A549 (cell line): ENCODE results near the gene FAM3C.

ENCODE experiments used
- CBX8 ChIP-seq: fragments of 200-600 bp; sonication (generic); IDR thresholded peaks from 2 replicates; pipeline ENCODE4 v1.6.1; 2016
- CHD2 ChIP-seq: fragments of 150-350 bp; IDR thresholded peaks from 2 replicates; pipeline ENCODE4 v1.6.1; 2014; ENCODE audit warnings: low read length; ENCODE audit not compliant: partially characterized antibody
- CHD4 ChIP-seq: fragments of 200-600 bp; sonication (generic); IDR thresholded peaks from 2 replicates; pipeline ENCODE4 v1.6.1; 2016; ENCODE audit warnings: antibody characterized with exemption, mild to moderate bottlenecking, borderline replicate concordance
- EHMT2 ChIP-seq: fragments of 200-600 bp; sonication (generic); IDR thresholded peaks from 2 replicates; pipeline ENCODE4 v1.6.1; 2016; ENCODE audit warnings: antibody characterized with exemption, low read depth, mild to moderate bottlenecking, moderate library complexity
- EP300 ChIP-seq, 2 experiments: fragments of >200 bp; sonication (Bioruptor Twin); formaldehyde crosslinking; IDR thresholded peaks; 2 replicates in 1 of 2; 3 replicates in 1 of 2; pipeline ENCODE4 v1.6.1; 2016 to 2017
- ESRRA ChIP-seq: fragments of 150-350 bp; IDR thresholded peaks from 2 replicates; pipeline ENCODE4 v1.6.1; 2014; ENCODE audit warnings: mild to moderate bottlenecking, low read length, borderline replicate concordance
- NR3C1 ChIP-seq: fragments of >200 bp; sonication (Bioruptor Twin); formaldehyde crosslinking; IDR thresholded peaks from 3 replicates; pipeline ENCODE4 v1.6.1; 2017
- POLR2A ChIP-seq: IDR thresholded peaks from 2 replicates; pipeline ENCODE4 v1.6.1; 2012; ENCODE audit warnings: mild to moderate bottlenecking, low read length
- RAD21 ChIP-seq, 2 experiments: fragments of >200 bp in 1 of 2; sonication (Bioruptor Twin) in 1 of 2; formaldehyde crosslinking in 1 of 2; IDR thresholded peaks in 1 of 2; conservative IDR thresholded peaks in 1 of 2; 2 replicates in 1 of 2; 3 replicates in 1 of 2; pipeline ENCODE4 v1.6.1; 2012 to 2018; ENCODE audit warnings: inconsistent platforms in 1 of 2
- SMC3 ChIP-seq: fragments of >200 bp; sonication (Bioruptor Twin); formaldehyde crosslinking; IDR thresholded peaks from 3 replicates; pipeline ENCODE4 v1.6.1; 2018; ENCODE audit warnings: inconsistent platforms
- SREBF2 ChIP-seq: fragments of 450-650 bp; IDR thresholded peaks from 2 replicates; pipeline ENCODE4 v1.6.1; 2014; ENCODE audit warnings: mild to moderate bottlenecking, moderate library complexity
- TF ChIP-seq, protein P1 (sequence below): fragments of >200 bp; sonication (Bioruptor Twin); formaldehyde crosslinking; IDR thresholded peaks from 3 replicates; pipeline ENCODE4 v1.5.1; 2016
- TF ChIP-seq, protein P2 (sequence below): fragments of 200-600 bp; sonication (generic); IDR thresholded peaks from 2 replicates; pipeline ENCODE4 v1.6.1; 2016; ENCODE audit warnings: antibody characterized with exemption, mild to moderate bottlenecking, moderate library complexity

DNA sequence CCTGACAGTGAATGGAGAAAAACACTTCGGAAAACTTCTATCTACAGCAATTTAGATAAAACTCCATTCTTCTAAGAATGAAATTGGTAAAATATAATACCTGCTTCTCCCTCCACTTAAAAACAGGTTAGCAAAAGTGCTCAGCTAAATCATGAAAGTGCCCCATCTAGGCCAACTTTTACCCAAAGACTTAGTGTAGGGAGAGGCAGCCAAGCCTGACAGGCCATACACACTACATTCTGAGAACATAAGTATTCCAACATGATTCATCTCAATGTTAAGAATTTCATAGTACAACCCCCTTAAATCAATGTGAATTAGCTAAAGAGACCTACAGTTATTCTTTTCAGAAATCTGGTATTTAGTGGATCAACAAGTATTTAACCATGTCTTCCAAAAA, 7.2 kb downstream of the FAM3C start:
- TF ChIP-seq, protein P1, sequence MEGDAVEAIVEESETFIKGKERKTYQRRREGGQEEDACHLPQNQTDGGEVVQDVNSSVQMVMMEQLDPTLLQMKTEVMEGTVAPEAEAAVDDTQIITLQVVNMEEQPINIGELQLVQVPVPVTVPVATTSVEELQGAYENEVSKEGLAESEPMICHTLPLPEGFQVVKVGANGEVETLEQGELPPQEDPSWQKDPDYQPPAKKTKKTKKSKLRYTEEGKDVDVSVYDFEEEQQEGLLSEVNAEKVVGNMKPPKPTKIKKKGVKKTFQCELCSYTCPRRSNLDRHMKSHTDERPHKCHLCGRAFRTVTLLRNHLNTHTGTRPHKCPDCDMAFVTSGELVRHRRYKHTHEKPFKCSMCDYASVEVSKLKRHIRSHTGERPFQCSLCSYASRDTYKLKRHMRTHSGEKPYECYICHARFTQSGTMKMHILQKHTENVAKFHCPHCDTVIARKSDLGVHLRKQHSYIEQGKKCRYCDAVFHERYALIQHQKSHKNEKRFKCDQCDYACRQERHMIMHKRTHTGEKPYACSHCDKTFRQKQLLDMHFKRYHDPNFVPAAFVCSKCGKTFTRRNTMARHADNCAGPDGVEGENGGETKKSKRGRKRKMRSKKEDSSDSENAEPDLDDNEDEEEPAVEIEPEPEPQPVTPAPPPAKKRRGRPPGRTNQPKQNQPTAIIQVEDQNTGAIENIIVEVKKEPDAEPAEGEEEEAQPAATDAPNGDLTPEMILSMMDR: no peak
- no peak for TF ChIP-seq EHMT2
- TF ChIP-seq POLR2A: no peak
- no peak for TF ChIP-seq NR3C1
- no peak for TF ChIP-seq ESRRA
- TF ChIP-seq SMC3: no peak
- no peak for TF ChIP-seq EP300 (IDR thresholded peaks at IDR 0.05)
- TF ChIP-seq, protein P2, sequence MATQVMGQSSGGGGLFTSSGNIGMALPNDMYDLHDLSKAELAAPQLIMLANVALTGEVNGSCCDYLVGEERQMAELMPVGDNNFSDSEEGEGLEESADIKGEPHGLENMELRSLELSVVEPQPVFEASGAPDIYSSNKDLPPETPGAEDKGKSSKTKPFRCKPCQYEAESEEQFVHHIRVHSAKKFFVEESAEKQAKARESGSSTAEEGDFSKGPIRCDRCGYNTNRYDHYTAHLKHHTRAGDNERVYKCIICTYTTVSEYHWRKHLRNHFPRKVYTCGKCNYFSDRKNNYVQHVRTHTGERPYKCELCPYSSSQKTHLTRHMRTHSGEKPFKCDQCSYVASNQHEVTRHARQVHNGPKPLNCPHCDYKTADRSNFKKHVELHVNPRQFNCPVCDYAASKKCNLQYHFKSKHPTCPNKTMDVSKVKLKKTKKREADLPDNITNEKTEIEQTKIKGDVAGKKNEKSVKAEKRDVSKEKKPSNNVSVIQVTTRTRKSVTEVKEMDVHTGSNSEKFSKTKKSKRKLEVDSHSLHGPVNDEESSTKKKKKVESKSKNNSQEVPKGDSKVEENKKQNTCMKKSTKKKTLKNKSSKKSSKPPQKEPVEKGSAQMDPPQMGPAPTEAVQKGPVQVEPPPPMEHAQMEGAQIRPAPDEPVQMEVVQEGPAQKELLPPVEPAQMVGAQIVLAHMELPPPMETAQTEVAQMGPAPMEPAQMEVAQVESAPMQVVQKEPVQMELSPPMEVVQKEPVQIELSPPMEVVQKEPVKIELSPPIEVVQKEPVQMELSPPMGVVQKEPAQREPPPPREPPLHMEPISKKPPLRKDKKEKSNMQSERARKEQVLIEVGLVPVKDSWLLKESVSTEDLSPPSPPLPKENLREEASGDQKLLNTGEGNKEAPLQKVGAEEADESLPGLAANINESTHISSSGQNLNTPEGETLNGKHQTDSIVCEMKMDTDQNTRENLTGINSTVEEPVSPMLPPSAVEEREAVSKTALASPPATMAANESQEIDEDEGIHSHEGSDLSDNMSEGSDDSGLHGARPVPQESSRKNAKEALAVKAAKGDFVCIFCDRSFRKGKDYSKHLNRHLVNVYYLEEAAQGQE: no peak
- no peak for TF ChIP-seq CHD2
- no peak for TF ChIP-seq CHD4
- no peak for TF ChIP-seq CBX8
- no peak for TF ChIP-seq RAD21 (conservative IDR thresholded peaks at IDR 0.05 in 1 of 2, IDR thresholded peaks at IDR 0.05 in 1 of 2)
- no peak for TF ChIP-seq SREBF2
